ENCODE results near the gene ZNF511.

The ZNF511 gene

DNA sequence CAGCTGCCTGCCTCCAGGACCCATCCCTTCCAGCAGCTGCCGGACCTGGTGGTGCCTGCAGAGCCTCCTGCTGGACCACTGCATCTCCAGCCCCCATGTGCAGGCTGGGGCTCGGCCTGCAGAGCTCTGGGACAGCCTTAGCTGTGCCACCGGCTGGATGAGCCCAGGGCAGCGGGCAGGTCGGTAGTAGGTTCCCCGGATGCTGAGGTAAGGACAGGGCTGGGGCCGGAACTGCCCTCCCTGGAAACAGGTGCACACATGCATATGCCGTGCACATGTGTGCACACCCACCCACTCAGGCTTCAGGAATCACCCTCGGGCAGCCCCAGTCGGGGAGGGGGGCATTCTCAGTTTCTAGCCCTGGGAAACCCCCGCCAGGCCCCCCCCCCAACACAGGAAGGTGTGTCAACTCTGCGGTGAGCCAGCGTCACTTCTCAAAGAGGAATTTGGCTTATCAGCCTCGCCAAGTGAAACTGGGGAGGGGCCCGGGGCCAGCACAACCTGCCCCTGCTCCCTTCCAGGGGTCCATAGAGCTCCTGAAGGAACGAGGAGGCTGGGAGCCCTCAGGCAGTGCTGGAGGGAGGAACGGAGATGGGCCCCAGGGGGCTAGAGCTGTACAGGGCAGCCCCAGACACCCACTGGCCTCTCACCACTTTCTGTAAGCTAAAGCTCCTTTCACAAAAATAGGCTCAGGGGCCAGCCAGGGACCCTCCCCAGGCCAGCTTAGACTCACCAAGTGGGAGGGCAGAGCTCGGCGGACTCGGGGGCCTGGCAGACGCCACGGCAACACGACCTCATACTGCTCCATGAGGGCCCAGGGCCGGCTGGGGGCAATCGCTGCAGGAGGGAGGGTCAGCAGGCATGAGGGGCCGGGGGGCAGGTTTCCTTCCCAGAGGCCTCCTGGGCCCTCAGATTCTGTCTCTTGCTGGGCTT, 33.7 kb upstream of the ZNF511 start:
- no peak for DNase-seq (ENCODE audit: low read depth)

DNA sequence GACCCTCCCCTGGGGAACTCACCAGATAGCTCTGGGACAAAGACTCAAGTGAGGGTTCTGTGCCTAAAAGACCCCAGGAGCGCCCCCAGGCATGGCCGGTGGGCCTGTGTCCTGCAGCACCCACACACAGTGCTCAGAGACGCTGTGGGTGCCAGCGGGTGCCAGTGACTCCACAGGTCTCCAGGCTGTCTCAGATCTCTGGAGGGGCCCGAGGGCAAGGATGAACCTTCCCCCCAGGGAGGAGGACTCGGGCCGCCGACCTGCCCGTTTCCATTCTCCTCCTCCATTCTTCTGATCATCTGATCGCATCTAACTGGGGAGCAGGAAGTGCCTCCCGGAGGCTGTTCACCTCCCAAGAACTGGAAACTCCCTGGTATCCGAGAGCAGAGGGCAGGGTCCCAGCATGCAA, 33.0 kb upstream of the ZNF511 start:
- DNase-seq (ENCODE audit: low read depth): no peak

DNA sequence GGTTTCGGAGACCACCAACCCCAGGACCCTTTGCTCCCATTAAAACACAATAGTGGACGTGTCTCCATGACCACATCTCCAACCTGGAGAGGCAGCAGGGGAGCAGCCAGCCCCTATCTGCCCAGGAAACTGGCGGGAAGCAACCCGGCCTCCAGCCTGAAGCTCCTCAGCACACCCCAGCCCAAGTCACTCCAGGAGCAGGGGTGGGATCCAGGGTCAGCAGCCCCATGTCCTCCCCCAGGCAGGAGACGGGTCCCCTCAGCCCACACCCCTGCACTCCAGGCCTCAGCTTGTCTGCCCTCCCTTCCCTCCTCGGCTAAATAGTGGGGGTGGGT, 32.6 kb upstream of the ZNF511 start:
- DNase-seq (ENCODE audit: low read depth): no peak

DNA sequence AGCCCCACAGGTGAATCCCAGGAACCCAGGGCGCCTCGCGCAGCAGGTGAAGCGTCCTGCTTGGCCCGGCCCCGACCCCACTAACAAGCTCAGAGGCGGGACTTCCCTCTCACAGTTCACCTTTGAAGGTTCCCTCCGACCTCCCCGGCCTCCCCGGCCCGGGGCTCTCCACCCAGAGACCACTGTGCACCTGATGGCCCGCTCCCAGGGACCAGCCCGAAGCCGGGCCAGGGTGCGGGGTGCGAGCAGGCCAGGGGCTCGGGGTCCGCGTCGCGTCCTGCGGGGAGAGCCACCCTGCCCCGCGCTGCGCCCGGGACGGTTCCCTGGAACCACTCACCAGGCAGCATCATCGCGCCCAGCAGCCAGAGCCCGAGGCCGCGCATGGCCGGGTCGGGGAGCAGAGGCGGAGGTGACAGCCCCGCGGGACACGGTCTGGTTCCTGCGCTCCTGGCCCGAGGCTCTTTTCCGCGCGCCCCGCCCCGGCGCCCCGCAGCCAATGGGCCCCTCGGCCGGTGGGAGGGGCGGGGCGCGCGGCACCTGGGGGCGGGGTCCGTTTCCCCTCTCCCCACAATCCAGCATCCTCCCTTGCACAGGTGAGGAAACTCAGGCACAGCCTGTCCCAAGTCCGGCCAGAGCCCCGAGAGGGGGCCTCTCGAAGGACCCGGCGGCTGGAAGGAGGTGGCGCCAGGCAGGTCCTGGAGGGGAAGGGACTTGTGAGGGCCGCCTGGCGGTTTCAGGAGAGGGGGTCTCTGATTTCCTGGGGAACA, 32.1 kb upstream of the ZNF511 start, which contains the start of gene ADAM8:
TSS of gene ADAM8 (minus strand) at position 434 of the 767 bp plus-strand sequence. CDS start at position 383, 51 bp downstream.
- DNase-seq (ENCODE audit: low read depth): no peak

DNA sequence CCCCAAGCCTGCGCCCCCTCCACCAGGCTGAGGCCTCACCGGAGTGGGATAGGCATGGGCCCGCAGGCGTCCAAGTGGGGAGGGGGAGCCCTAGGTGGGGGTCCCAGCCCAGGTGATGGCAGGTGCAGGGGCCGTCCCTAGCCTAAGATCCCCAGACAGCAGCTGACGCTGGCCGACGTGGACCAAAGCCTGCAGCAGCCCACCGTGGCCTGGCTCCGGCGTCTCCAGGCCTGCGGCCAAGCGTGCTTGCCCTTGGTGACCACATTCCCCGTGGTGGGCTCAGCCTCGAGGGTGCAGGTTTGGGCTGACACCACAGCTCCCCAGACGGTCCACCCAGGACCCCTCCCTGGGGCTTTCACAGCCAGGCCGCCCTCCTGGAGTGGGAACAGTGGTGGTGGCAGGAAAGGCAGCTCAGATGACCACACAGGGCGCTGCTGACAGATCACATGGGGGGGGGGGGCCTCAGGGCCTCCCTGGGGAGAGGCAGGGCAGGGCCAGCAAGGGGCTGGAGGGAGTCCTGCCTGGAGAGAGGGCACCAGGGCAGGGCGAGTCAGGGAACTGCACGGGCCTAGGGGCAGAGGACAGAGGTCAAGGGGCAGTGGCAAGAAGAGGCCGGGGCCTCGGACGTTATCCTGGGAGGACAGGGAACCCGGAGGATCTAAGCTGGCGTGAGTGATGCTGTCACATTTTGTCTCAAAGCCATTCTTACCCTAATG, 31.3 kb upstream of the ZNF511 start:
- DNase-seq (ENCODE audit: low read depth): no peak

DNA sequence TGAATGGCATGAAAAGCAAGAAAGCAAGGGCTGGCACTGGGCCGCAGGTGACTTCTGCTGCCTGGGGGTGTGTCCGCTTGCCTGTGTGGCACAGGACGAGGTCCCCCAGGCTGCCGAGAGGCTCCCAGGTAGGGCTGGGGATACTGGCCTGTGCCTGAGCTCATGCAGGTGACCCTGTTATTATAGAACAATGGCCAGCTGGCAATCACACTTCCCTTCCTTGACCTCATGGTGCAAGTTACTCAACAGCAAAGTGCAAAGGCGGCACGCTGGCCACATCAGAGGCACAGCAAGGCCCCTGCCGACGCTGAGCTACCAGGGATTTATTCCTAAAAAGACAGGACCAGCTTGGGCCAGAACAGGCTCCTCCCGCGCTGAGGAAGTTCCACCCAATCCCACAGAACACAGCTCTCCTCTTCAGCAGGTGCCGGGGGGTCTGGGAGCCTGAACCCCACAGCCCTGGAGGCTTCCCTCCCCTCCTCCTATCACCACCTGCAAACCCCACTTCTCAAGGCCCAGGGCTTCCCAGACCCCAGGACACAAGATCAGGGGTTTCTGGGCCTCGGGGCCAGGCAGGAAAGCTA, 30.6 kb upstream of the ZNF511 start:
- DNase-seq (ENCODE audit: low read depth): peak; percentile 50

DNA sequence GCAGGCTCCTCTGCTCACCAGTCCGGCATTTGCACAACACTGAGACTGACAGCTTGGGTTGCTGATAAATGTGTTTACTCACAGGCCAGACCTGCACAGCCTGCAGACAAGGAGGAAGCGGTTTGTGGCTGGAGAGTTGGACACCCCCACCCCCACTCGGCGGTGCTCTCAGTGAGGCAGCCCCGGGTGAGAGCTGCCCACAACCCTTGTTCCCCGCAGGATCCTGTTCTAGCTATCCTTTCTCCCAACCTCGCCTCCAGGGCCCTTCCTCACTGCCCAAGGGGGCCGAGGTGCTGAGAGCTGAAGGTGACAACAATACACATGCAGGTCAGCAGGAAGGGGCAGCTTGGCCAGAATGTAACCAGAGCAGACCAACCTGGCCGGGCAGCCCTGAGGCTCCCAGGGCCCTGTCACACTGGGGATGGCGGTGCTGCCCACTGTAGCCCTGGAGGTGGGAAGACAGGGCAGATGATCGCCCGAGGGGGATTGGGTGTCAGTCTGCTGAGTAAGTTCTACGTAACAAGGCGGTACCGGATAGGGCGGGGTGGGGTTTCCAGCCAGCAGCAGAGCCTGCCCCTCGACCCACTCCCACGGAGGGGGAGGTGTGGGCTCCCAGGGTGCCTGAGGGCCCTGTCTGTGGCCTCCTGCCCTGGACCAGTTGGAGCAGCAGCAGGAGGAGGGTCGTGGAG, 30.0 kb upstream of the ZNF511 start:
- DNase-seq (ENCODE audit: low read depth): peak; percentile 97

DNA sequence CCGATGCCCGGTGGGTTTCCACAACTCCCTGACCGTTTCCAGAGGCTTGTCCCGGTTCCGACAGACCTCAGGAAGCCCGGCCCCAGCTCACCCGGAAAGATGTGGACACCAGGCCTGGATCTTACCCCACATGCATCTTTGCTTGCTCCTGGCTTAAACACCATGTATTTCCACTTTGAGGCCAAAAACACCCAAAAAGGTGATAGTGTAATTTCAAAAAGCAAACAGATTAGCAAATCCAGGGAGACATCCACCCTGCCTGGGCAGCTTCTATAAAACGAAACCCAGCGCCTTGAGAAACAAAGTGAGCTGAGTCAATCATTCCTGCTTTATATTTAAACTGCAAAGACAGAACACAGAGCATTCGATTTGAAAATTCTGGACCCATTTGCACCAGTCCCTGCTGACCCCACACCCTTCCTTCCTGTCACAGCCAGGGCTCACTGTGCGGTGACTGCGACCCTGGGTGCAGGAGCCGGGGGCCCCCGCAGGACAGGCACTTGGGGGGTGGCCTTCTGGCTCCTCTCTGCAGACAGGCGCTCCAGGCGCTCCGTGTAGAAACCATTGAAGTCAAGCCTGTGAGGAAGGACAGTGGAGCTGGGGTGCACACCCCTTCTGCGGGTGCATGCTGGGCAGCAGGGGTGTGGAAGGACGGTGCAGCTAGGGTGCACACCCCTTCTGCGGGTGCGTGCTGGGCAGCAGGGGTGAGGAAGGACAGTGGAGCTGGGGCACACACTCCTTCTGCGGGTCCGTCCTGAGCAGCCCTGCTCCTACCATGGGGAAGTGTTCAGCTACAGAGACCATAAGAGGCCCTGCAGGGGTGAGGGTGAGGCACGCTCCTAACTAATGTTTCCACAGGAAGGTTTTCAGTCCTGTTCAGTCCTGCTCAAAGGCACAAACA, 29.1 kb upstream of the ZNF511 start:
- peak; percentile 56 for DNase-seq (ENCODE audit: low read depth)

DNA sequence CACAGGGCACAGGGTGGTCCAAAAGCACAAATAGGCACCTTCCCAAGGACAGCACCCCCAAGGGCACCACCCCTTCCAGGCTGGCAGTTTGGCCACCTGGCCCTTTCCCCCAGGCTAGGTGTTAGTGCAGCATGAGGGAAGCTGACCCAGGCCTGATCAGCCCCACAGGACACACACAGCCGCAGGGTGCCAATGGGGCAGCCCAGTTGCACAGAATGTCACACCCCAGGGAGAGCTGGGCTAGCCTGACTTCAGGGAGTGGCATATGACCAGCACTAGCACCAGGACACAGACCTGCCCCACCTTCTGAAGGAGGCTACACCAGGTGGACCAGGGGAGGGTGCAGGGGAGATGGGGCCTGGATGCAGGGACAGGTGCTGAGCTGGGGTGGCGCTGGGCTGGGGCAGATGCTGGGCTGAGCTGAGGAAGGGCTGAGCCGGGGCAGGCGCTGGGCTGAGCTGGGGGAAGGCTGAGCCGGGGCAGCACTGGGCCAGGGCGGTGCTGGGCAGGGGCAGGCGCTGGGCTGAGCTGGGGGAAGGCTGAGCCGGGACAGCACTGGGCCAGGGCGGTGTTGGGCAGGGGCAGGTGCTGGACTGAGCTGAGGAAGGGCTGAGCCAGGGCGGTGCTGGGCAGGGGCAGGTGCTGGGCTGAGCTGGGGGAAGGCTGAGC, 28.2 kb upstream of the ZNF511 start:
- DNase-seq (ENCODE audit: low read depth): no peak

DNA sequence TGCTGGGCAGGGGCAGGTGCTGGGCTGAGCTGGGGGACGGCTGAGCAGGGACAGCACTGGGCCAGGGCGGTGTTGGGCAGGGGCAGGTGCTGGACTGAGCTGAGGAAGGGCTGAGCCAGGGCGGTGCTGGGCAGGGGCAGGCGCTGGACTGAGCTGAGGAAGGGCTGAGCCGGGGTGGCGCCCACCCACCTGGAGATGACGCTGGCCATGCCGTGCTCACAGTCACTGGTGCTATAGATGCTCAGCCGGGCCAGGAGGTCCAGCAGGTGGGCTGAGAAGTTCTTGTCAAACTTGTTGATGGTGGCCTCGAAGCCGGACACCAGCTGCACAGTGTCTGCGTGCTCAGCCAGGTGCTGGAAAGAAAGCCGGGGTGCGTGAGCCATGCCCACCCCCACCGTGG, 27.6 kb upstream of the ZNF511 start:
- DNase-seq (ENCODE audit: low read depth): no peak

DNA sequence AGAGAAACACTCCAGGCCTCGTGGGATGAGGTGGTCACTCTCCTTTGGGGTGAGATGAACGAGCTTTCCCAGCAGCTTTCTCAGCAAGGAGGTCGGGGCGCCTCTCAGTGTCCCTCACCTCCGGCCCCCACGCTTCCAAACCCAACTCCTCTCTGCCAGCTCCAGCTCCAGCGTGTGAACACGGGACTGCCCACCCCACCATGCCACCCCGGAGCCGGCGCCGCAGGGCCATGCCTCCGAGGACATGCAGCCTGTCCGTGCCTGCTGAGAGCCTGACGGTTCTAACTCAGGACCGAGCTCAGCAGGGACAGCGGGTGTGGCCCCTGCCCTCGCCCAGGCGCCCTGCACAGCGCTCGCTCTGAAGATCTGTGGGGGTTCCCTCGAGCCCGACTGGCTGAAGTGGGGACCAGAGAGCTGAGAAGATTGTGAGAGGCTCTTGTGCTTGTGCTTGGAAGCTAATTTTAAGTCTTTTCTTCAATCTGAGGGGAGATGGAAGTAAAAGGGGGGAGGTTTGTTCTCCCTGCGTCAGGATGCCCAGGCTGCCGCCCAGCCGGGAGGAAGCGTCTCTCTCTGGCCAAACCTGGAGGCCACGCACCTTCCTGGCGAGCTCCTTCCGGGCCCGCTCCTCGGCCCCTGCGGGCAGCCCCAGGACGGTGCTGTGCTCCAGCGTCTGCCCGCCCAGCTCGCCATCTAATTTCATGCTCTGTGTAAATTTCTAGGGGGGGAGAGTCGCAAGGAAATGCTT, 26.9 kb upstream of the ZNF511 start:
- DNase-seq (ENCODE audit: low read depth): no peak

DNA sequence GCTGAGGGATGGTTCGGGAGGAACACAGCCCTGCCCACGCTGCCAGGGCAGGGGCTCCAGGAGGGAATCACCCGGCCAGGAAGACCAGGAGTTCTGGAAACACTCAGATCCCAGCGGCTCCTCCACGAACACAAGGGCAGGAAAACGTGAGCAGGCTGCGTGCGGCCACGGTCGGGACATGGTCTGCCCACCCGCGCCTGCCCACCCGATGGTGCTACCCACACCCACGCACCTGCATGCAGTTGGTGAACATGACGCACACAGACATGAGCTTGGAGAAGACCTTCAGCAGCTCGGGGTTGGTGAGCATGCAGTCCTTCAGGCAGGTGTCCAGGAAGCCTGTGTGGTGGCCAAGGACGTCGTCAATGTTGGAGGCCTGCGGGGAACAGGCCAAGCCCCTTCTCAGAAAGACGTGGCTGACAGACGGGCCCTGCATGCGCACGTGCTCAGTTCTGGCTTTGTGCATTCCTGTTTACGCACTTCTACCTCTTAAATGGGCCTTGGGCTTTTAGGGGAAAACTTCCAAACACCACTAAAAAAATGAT, 25.8 kb upstream of the ZNF511 start:
- DNase-seq (ENCODE audit: low read depth): no peak

DNA sequence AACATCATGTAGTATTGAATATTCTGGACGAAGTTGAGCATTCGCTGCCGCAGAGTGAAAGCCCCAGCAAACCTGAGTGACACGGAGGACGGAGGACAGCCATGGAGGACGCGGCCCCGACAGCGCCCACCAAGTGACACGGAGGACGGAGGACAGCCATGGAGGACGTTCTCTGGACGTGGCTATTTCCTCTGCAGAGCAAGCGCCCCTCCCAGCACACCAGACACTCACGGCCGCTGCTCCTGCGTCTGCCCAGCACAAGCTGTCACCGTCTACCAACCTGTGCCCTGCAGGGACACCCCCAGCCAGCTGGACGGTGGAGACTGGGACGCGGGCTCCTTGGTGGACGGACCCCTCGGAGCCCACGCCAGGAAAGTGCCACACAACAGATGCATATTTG, 24.8 kb upstream of the ZNF511 start:
- no peak for DNase-seq (ENCODE audit: low read depth)

DNA sequence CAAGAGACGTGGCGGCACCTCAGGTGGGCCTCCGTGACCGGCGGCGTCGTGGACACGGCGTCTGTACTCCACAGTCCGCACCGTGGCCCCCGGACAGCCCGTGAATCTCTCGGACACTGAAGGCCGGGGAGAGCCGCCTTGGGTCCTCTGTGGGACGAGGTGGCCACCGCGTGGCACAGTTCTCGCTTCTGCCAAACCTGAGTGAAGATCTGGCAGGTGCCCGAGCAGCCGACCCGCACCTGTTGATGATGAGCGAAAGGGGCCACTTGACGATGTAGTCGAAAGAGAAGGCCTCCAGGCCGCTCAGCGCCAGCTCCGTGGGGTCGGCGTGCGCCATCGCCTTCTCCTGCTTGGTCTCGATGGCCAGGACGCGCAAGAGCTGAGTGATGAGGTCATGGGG, 23.5 kb upstream of the ZNF511 start:
- no peak for DNase-seq (ENCODE audit: low read depth)

DNA sequence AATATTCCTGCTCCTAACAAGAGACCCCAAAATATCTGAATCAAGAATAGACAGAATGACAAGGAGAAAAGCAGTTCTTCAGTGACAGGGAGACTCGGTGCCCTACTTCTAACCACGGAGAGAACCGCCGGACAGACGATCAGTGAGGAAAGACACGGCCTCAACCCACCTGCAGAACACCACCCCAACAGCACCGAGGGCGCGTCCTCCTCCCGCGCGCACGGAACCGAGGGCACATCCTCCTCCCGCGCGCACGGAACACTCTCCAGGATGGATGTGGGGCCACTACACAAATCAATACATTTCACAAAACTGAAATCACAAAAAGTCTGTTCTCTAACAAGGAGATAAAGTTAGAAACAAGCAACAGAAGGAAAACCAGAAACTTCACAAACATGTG, 22.3 kb upstream of the ZNF511 start:
- DNase-seq (ENCODE audit: low read depth): no peak

DNA sequence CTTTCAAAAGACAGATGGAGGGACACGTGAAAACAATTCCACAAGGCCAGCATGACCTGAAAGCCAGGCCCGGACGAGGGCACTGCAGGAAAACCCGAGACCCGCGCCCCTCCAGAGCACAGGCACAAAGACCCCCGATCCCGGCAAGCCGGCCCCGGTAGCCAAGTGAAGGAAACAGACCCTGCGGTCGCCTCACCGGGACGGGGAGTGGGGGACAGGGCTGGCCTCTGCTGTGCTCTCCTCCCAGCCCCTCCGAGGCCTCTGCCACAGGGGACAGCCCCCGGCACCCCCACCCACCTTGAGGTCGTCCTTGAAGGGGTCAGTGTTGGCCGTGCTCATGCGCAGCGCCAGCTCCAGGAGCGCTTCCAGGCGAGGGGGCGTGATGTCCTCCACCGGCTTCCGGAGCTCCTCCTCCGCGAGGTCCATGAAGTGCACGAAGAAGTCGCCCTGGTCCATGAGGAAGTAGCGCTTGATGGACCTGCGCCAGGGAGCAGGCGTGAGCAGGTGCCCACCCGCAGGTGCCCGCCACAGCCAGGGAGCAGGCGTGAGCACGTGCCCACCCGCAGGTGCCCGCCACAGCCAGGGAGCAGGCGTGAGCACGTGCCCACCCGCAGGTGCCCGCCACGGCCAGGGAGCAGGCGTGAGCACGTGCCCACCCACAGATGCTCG, 20.7 kb upstream of the ZNF511 start:
- DNase-seq (ENCODE audit: low read depth): no peak

DNA sequence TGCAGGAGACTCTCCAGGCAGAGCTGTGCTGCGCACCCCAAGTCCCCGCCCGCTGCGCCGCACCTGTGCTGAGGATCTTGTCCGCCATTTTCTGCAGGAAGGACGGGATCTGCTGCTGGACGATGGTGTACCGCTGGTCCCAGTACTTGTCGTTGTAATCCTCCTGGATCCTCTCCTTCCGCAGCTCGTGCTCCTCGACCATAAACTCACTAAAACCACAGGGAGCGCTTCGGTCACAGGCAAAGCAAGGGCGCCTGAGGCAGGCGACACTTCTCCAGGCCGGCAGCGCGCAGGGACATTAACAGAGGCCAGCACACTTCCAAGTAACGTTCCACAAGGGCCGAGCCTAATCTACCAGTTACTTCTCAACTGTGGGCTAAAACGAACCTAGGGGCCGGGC, 19.0 kb upstream of the ZNF511 start:
- no peak for DNase-seq (ENCODE audit: low read depth)
